ENCODE data around the gene FZD7. TPM values are rescaled to one million over a fixed set of nuclear protein-coding genes. Genes with fewer than 3 reads are reported as not detected.
A peak's percentile ranks its signal among the peaks of the same experiment; 100 is the strongest.

Gene FZD7
- total and polyA plus RNA-seq, 9 of the 15 experiments (the other 6 are each of a cell fraction or from before 2014, with no cell fraction given): 0.11 to 2.4 (median 0.69) TPM

DNA sequence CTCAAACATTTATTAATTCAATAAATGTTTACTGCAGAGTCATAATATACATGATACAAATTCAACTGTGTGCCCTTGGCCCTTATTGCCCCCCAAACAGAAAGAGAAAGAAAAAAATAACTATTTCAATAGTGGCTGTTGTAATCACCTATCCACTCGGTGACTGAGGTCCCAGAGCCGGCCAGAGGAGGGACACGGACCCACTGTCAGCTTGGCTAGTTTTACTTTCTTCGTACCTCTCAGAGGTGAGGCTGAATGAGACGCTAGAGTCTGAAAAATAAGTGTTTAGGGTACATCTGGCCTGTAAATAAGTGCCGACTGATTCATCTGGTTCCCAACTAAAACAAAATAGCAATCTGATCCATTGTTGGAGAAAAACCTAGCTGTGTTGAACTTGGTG is 31.3 kb upstream of the FZD7 start:
- CTCF ChIA-PET (ENCODE audit: low intra/inter-chr PET ratio): no interaction called here
- TF ChIP-seq SMARCB1 (IDR thresholded peaks at IDR 0.05; ENCODE audit: insufficient read length, low read depth): no peak
- no peak for TF ChIP-seq LEF1 (IDR thresholded peaks at IDR 0.05)
- TF ChIP-seq PTTG1 (tag; IDR thresholded peaks at IDR 0.05; ENCODE audit: low read depth): no peak
- TF ChIP-seq, protein P1, sequence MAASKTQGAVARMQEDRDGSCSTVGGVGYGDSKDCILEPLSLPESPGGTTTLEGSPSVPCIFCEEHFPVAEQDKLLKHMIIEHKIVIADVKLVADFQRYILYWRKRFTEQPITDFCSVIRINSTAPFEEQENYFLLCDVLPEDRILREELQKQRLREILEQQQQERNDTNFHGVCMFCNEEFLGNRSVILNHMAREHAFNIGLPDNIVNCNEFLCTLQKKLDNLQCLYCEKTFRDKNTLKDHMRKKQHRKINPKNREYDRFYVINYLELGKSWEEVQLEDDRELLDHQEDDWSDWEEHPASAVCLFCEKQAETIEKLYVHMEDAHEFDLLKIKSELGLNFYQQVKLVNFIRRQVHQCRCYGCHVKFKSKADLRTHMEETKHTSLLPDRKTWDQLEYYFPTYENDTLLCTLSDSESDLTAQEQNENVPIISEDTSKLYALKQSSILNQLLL (CRISPR knock-in tag; IDR thresholded peaks at IDR 0.05; ENCODE audit: borderline replicate concordance): no peak
- no peak for TF ChIP-seq GTF2A2 (tag; IDR thresholded peaks at IDR 0.05)
- TF ChIP-seq BRF1 (IDR thresholded peaks at IDR 0.05; ENCODE audit: borderline replicate concordance, extremely low read depth, insufficient read length): no peak
- no peak for TF ChIP-seq KAT8 (IDR thresholded peaks at IDR 0.05; ENCODE audit: low read depth)
- TF ChIP-seq MTF1 (CRISPR knock-in tag; IDR thresholded peaks at IDR 0.05; ENCODE audit: borderline replicate concordance): no peak
- TF ChIP-seq ZNF75A (CRISPR knock-in tag; IDR thresholded peaks at IDR 0.05): no peak
- no peak for TF ChIP-seq BCOR (IDR thresholded peaks at IDR 0.05)
- TF ChIP-seq ZNF77 (CRISPR knock-in tag; IDR thresholded peaks at IDR 0.05): no peak
- no peak for TF ChIP-seq MGA (IDR thresholded peaks at IDR 0.05)

More for the DNA sequence above, 31.3 kb upstream of the FZD7 start:
- no peak overlapping the region for H3K4me3 ChIP-seq
- DNase-seq (ENCODE audit: extremely low read depth in 1 of 4, low spot score in 3 of 4) (no peak), FAIRE-seq (no peak), ATAC-seq (peak; percentile 86)
- H3K27ac ChIP-seq (ENCODE audit: extremely low read depth, low read depth, low read length): no peak overlapping the region
- no TSS peak for BruUV-seq (replicated peaks)
- no peaks in the 10 kb centered on the region for H3K9me1 ChIP-seq (ENCODE audit: control insufficient read depth, insufficient read depth, low read length)
- no peaks in the 10 kb centered on the region for H3K79me2 ChIP-seq (ENCODE audit: control insufficient read depth, insufficient read depth, low read length)
- H3K4me1 ChIP-seq (replicated peaks in 1 of 2; ENCODE audit: control insufficient read depth in 2 of 2, insufficient read depth in 2 of 2, low read length in 2 of 2): no peaks in the 10 kb centered on the region
- H3K4me2 ChIP-seq (ENCODE audit: insufficient read depth, low read length): no peak overlapping the region
- no peaks in the 10 kb centered on the region for H3K9me3 ChIP-seq (replicated peaks; ENCODE audit: control insufficient read depth, insufficient read depth, low read depth, low read length)
- POLR2A ChIA-PET: no interaction called here
- H3K27me3 ChIP-seq (ENCODE audit: control insufficient read depth in 2 of 2, insufficient read depth in 2 of 2, low read length in 2 of 2): peaks cover 0 to 20% of the 10 kb centered on the region in 2 experiments; a peak in 2 of 5 replicates
- intact Hi-C loops (cut with micrococcal nuclease): no loop called here
- no peaks in the 10 kb centered on the region for H4K20me1 ChIP-seq (replicated peaks; ENCODE audit: control insufficient read depth, insufficient read depth, low read length)
- H2AFZ ChIP-seq (ENCODE audit: low read depth, low read length): 0 out of 2 replicates have a peak overlapping the region, but pooled peaks have one; percentile 24
- no peak overlapping the region for H3K9ac ChIP-seq (ENCODE audit: insufficient read depth in 1 of 2, low read depth in 2 of 2, low read length in 2 of 2)
- WGBS (ENCODE audit: insufficient coverage, low coverage, missing lambda C conversion rate): 10% methylated on average over 6 of the region's 6 CpGs
- no peaks in the 10 kb centered on the region for H3K36me3 ChIP-seq (ENCODE audit: control insufficient read depth, insufficient read depth, low read length)
- in situ Hi-C loops (cut with MboI): no loop called here

Measured in K562 (cell line).